ENCODE measurements around the gene CDK5. TPM values are rescaled to one million over a fixed set of nuclear protein-coding genes. Genes with fewer than 3 reads are reported as not detected.

CDK5 gene
- total RNA-seq, 1 donor from 2014 or later, result 5.7 TPM

DNA sequence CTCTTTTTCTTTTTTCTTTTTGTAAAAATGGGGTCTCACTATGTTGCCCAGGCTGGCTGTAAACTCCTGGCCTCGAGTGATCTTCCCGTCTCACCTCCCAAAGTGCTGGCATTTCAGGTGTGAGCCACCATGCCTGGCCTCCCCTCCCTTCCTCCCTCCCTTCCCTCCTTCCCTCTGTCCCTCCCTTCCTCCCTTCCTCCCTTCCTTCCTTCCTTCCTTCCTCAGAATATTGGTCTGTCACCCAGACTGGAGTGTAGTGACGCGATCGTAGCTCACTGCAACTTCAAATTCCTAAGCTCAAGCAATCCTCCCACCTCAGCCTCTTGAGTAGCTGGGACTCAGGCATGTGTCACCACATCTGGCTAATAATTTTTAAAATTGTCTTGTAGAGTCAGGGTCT is 37.0 kb upstream of the CDK5 start:
- Histone ChIP-seq H3K36me3 (ENCODE audit: control insufficient read depth in 3 of 3, insufficient read depth in 3 of 3, low read length in 3 of 3) (peaks cover 0 to 5% (median 0%) of the 10 kb centered on the region in 3 donors), H3K27ac (ENCODE audit: low read depth, low read length) (no peak overlapping the region), H3K4me3 (ENCODE audit: low read length in 3 of 3) (no peak overlapping the region), H3K4me1 (ENCODE audit: control insufficient read depth in 3 of 3, insufficient read depth in 3 of 3, low read length in 3 of 3) (peaks cover 14 to 20% (median 16%) of the 10 kb centered on the region in 3 donors), H3K9ac (ENCODE audit: low read depth in 1 of 3, low read length in 3 of 3) (no peak overlapping the region), H3K9me3 (ENCODE audit: control insufficient read depth in 3 of 3, low read length in 3 of 3) (no peaks in the 10 kb centered on the region), H3K27me3 (ENCODE audit: control insufficient read depth in 3 of 3, insufficient read depth in 3 of 3, low read length in 3 of 3) (no peaks in the 10 kb centered on the region)

DNA sequence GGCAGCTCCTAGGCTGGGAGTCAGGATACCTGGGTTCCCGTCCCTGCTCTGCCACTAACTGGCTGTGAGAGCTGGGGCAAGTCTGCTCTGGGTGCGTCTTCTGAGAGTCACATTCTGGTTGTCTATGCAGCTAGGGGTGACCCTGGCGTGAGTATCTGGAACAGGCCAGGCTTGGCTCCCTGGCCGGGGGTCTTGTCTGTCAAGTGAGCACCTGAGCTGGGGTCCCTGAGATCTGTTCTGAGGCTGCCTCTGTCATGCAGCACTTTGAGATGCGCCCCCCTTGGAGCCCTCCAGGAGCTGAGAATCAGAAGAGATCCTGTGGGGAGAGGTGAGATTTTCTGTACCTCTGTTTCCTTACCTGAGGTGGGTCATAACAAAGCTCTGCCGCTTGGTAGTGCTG is 36.1 kb upstream of the CDK5 start:
- H3K27ac ChIP-seq (ENCODE audit: low read depth, low read length), result no peak overlapping the region
- H3K36me3 ChIP-seq (ENCODE audit: control insufficient read depth in 3 of 3, insufficient read depth in 3 of 3, low read length in 3 of 3), result peaks cover 0 to 5% (median 0%) of the 10 kb centered on the region in 3 donors
- H3K9me3 ChIP-seq (ENCODE audit: control insufficient read depth in 3 of 3, low read length in 3 of 3), result no peaks in the 10 kb centered on the region
- H3K4me3 ChIP-seq (ENCODE audit: low read length in 3 of 3), result no peak overlapping the region
- H3K4me1 ChIP-seq (ENCODE audit: control insufficient read depth in 3 of 3, insufficient read depth in 3 of 3, low read length in 3 of 3), result peaks cover 19 to 28% (median 21%) of the 10 kb centered on the region in 3 donors
- no peaks in the 10 kb centered on the region for H3K27me3 ChIP-seq (ENCODE audit: control insufficient read depth in 3 of 3, insufficient read depth in 3 of 3, low read length in 3 of 3)
- H3K9ac ChIP-seq (ENCODE audit: low read depth in 1 of 3, low read length in 3 of 3), result no peak overlapping the region

DNA sequence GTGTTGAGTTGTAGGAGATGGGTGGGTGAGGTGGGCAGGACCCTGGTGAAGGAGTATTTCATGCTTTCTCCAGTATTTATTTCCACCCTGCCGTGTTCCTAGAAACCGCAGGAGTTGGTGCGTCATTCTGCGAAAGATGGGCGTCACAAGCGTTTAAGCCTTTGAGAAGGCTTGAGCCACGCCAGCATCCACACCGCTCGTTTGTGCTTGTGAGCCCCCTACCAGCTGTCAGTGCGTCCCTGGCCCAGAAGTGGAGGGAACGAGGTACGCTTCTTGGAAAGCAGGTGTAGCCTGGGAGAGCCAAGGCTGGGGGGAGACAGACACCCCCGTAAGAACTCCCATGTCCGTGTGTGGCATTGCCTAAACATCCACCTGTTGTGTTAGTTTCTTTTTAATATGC is 34.3 kb upstream of the CDK5 start:
- Histone ChIP-seq H3K4me3 (ENCODE audit: low read length in 3 of 3) (no peak overlapping the region), H3K4me1 (ENCODE audit: control insufficient read depth in 3 of 3, insufficient read depth in 3 of 3, low read length in 3 of 3) (peaks cover 31 to 40% (median 33%) of the 10 kb centered on the region in 3 donors), H3K27ac (ENCODE audit: low read depth, low read length) (no peak overlapping the region), H3K36me3 (ENCODE audit: control insufficient read depth in 3 of 3, insufficient read depth in 3 of 3, low read length in 3 of 3) (peaks cover 0 to 5% (median 0%) of the 10 kb centered on the region in 3 donors), H3K9me3 (ENCODE audit: control insufficient read depth in 3 of 3, low read length in 3 of 3) (no peaks in the 10 kb centered on the region), H3K27me3 (ENCODE audit: control insufficient read depth in 3 of 3, insufficient read depth in 3 of 3, low read length in 3 of 3) (no peaks in the 10 kb centered on the region), H3K9ac (ENCODE audit: low read depth in 1 of 3, low read length in 3 of 3) (no peak overlapping the region)

- no peak overlapping the region for H3K4me3 ChIP-seq (ENCODE audit: low read length in 3 of 3)
- no peaks in the 10 kb centered on the region for H3K9me3 ChIP-seq (ENCODE audit: control insufficient read depth in 3 of 3, low read length in 3 of 3)
- H3K36me3 ChIP-seq (ENCODE audit: control insufficient read depth in 3 of 3, insufficient read depth in 3 of 3, low read length in 3 of 3), result peaks cover 0 to 5% (median 0%) of the 10 kb centered on the region in 3 donors
- no peaks in the 10 kb centered on the region for H3K27me3 ChIP-seq (ENCODE audit: control insufficient read depth in 3 of 3, insufficient read depth in 3 of 3, low read length in 3 of 3)
- H3K4me1 ChIP-seq (ENCODE audit: control insufficient read depth in 3 of 3, insufficient read depth in 3 of 3, low read length in 3 of 3), result peaks cover 31 to 40% (median 33%) of the 10 kb centered on the region in 3 donors
- H3K9ac ChIP-seq (ENCODE audit: low read depth in 1 of 3, low read length in 3 of 3), result no peak overlapping the region
- H3K27ac ChIP-seq (ENCODE audit: low read depth, low read length), result no peak overlapping the region
Observed at GRCh38 chr7:151091431-151091830, 33.7 kb upstream of the CDK5 start.

DNA sequence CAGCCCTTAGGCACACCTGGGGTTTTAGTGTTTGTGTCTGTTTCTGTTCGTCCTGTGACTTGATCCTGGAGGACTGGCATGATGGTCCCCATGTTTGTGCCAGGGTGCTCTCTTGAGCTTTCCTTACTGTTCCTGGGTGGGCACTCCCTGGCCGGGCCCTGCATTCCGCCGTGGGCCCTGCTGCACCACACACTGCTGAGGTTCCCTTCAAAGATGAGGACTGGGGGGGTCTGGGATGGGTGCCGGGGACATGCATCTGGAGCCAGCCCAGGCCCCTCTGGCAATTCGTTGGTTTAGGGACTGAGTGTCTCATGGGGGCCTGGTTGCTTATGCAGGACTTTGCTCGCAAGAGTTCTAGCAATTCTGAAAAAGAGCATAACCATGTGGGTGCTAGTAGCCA is 33.3 kb upstream of the CDK5 start:
- H3K36me3 ChIP-seq (ENCODE audit: control insufficient read depth in 3 of 3, insufficient read depth in 3 of 3, low read length in 3 of 3), result peaks cover 0 to 5% (median 0%) of the 10 kb centered on the region in 3 donors
- no peak overlapping the region for H3K27ac ChIP-seq (ENCODE audit: low read depth, low read length)

GRCh38 chr7:151089893-151090730 is 32.4 kb upstream of the CDK5 start:
- Histone ChIP-seq H3K27me3 (ENCODE audit: control insufficient read depth in 3 of 3, insufficient read depth in 3 of 3, low read length in 3 of 3) (no peaks in the 10 kb centered on the region), H3K36me3 (ENCODE audit: control insufficient read depth in 3 of 3, insufficient read depth in 3 of 3, low read length in 3 of 3) (peaks cover 0 to 5% (median 0%) of the 10 kb centered on the region in 3 donors), H3K27ac (ENCODE audit: low read depth, low read length) (peak overlapping the region; percentile 81), H3K4me3 (ENCODE audit: low read length in 3 of 3) (peak overlapping the region in 1 of 3 donors; percentile 66), H3K4me1 (ENCODE audit: control insufficient read depth in 3 of 3, insufficient read depth in 3 of 3, low read length in 3 of 3) (peaks cover 39 to 49% (median 40%) of the 10 kb centered on the region in 3 donors), H3K9ac (ENCODE audit: low read depth in 1 of 3, low read length in 3 of 3) (peak overlapping the region; percentile 45 to 88 (median 68)), H3K9me3 (ENCODE audit: control insufficient read depth in 3 of 3, low read length in 3 of 3) (no peaks in the 10 kb centered on the region)

More for the DNA sequence above, 33.3 kb upstream of the CDK5 start:
- peaks cover 31 to 40% (median 33%) of the 10 kb centered on the region in 3 donors for H3K4me1 ChIP-seq (ENCODE audit: control insufficient read depth in 3 of 3, insufficient read depth in 3 of 3, low read length in 3 of 3)
- no peak overlapping the region for H3K9ac ChIP-seq (ENCODE audit: low read depth in 1 of 3, low read length in 3 of 3)
- H3K27me3 ChIP-seq (ENCODE audit: control insufficient read depth in 3 of 3, insufficient read depth in 3 of 3, low read length in 3 of 3), result no peaks in the 10 kb centered on the region
- no peak overlapping the region for H3K4me3 ChIP-seq (ENCODE audit: low read length in 3 of 3)
- no peaks in the 10 kb centered on the region for H3K9me3 ChIP-seq (ENCODE audit: control insufficient read depth in 3 of 3, low read length in 3 of 3)

GRCh38 chr7:151088856-151089699 is 31.4 kb upstream of the CDK5 start:
- peak overlapping the region; percentile 36 to 66 (median 54) for H3K4me3 ChIP-seq (ENCODE audit: low read length in 3 of 3)
- H3K27me3 ChIP-seq (ENCODE audit: control insufficient read depth in 3 of 3, insufficient read depth in 3 of 3, low read length in 3 of 3), result no peaks in the 10 kb centered on the region
- H3K9ac ChIP-seq (ENCODE audit: low read depth in 1 of 3, low read length in 3 of 3), result peak overlapping the region; percentile 68 to 88 (median 88)
- no peaks in the 10 kb centered on the region for H3K9me3 ChIP-seq (ENCODE audit: control insufficient read depth in 3 of 3, low read length in 3 of 3)
- peaks cover 0 to 4% (median 0%) of the 10 kb centered on the region in 3 donors for H3K36me3 ChIP-seq (ENCODE audit: control insufficient read depth in 3 of 3, insufficient read depth in 3 of 3, low read length in 3 of 3)
- peaks cover 40 to 53% (median 40%) of the 10 kb centered on the region in 3 donors for H3K4me1 ChIP-seq (ENCODE audit: control insufficient read depth in 3 of 3, insufficient read depth in 3 of 3, low read length in 3 of 3)
- H3K27ac ChIP-seq (ENCODE audit: low read depth, low read length), result peak overlapping the region; percentile 81

DNA sequence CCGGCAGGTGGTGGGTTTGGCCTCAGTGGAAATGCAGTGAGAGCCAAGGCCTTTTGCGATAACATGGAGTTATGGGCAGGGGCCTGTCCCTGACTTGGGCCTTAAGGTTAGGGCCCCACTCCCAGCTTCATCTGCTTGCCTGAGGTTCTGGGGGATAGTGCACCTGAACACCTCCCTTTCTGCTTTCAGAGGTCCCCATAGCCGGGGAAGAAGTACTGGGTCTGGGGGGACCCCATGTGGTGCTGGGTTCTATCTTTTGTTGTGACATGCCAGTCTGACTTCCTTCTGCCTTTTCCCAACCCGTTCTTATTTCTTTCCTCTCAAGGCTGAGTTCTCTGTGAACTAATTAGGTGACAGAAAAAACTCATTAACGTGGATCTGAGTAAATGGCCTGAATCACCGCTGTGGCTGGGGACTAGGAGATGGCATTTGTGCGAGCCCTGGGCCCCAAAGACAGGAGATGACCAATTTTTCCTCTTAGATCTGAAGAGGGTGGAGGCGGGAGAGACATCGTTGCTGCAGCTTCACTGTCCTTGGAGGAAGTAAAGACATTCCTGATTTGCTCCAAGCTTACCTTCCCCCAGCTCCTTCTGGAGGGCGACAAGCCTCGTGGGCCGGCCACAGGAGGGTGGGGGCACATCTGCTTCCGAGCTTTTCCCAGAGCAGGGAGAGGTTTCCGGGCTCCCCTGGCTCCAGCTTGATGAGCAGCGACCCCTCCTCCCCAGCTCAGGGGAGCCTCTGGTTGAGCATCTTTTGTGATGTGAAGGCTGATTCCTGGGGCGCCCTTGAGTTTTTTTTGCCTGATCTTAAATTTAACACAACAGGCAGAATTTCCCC is 30.5 kb upstream of the CDK5 start:
- peaks cover 0 to 4% (median 0%) of the 10 kb centered on the region in 3 donors for H3K36me3 ChIP-seq (ENCODE audit: control insufficient read depth in 3 of 3, insufficient read depth in 3 of 3, low read length in 3 of 3)
- peak overlapping the region; percentile 82 to 88 (median 88) for H3K9ac ChIP-seq (ENCODE audit: low read depth in 1 of 3, low read length in 3 of 3)
- H3K9me3 ChIP-seq (ENCODE audit: control insufficient read depth in 3 of 3, low read length in 3 of 3), result no peaks in the 10 kb centered on the region
- H3K4me1 ChIP-seq (ENCODE audit: control insufficient read depth in 3 of 3, insufficient read depth in 3 of 3, low read length in 3 of 3), result peaks cover 44 to 58% (median 44%) of the 10 kb centered on the region in 3 donors
- H3K27me3 ChIP-seq (ENCODE audit: control insufficient read depth in 3 of 3, insufficient read depth in 3 of 3, low read length in 3 of 3), result no peaks in the 10 kb centered on the region
- peak overlapping the region; percentile 74 to 90 (median 88) for H3K4me3 ChIP-seq (ENCODE audit: low read length in 3 of 3)
- H3K27ac ChIP-seq (ENCODE audit: low read depth, low read length), result peak overlapping the region; percentile 81
